HUES48 (cell line): ENCODE results near the gene MOAP1.
"Not testable (repeated sequence)": the region's sequence is repeated elsewhere in the genome, so short reads cannot be mapped to it uniquely, and the experiment has no call there.

Experiments
- H3K27ac ChIP-seq: one replicate; pipeline ENCODE4 v1.7.0; 2013; ENCODE audit warnings: low read depth, low read length, inconsistent platforms
- H3K27me3 ChIP-seq: 2 replicates; pipeline ENCODE4 v1.6.1; 2013; ENCODE audit warnings: mild to moderate bottlenecking, low read length; ENCODE audit not compliant: control insufficient read depth, insufficient read depth
- H3K36me3 ChIP-seq: 2 replicates; pipeline ENCODE4 v1.6.1; 2013; ENCODE audit warnings: low read length; ENCODE audit not compliant: control insufficient read depth, insufficient read depth
- H3K4me1 ChIP-seq: 2 replicates; pipeline ENCODE4 v1.6.1; 2013; ENCODE audit warnings: mild to moderate bottlenecking, low read length; ENCODE audit not compliant: control insufficient read depth, insufficient read depth
- H3K4me3 ChIP-seq: 2 replicates; pipeline ENCODE4 v1.5.1; 2013; ENCODE audit warnings: mild to moderate bottlenecking, low read depth, low read length
- H3K9ac ChIP-seq: 2 replicates; pipeline ENCODE4 v1.6.1; 2013; ENCODE audit warnings: mild to moderate bottlenecking, low read depth, low read length, moderate library complexity
- H3K9me3 ChIP-seq: 2 replicates; pipeline ENCODE4 v1.6.1; 2013; ENCODE audit warnings: low read length; ENCODE audit not compliant: control insufficient read depth, insufficient read depth

MOAP1 gene

GRCh38 chr14:93137864-93138263 is 46.8 kb downstream of the MOAP1 start:
- no peaks in the 10 kb centered on the region; the same call in 1 of the 2 replicates for H3K4me1 ChIP-seq
- H3K36me3 ChIP-seq: no peaks in the 10 kb centered on the region
- H3K4me3 ChIP-seq: no peak overlapping the region
- H3K9ac ChIP-seq: no peak overlapping the region
- no peaks in the 10 kb centered on the region for H3K9me3 ChIP-seq
- no peak overlapping the region for H3K27ac ChIP-seq
- H3K27me3 ChIP-seq: no peaks in the 10 kb centered on the region

DNA sequence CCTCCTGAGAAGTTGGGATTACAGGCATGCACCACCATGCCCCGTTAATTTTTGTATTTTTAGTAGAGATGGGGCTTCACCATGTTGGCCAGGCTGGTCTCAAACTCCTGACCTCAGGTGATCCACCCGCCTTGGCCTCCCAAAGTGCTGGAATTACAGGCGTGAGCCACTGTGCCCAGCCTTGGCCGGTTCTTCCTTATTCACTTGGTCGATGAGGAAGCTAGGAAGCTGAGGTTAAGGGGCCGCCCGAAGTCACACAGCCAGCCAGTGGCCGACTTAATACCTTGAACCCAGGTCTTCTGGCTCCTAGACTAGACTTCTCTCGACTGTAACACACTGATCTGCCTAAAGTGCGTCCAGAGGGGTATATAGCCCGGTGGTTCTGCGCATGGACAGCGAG is 48.2 kb downstream of the MOAP1 start:
- not testable (repeated sequence) for H3K9me3 ChIP-seq, H3K9ac ChIP-seq, H3K36me3 ChIP-seq, H3K27me3 ChIP-seq, H3K27ac ChIP-seq, H3K4me1 ChIP-seq, H3K4me3 ChIP-seq

GRCh38 chr14:93136009-93136408 is 48.7 kb downstream of the MOAP1 start:
- H3K9me3 ChIP-seq: no peaks in the 10 kb centered on the region
- no peaks in the 10 kb centered on the region; the same call in 1 of the 2 replicates for H3K4me1 ChIP-seq
- no peak overlapping the region for H3K4me3 ChIP-seq
- H3K27me3 ChIP-seq: no peaks in the 10 kb centered on the region
- H3K27ac ChIP-seq: no peak overlapping the region
- no peak overlapping the region for H3K9ac ChIP-seq
- H3K36me3 ChIP-seq: no peaks in the 10 kb centered on the region

DNA sequence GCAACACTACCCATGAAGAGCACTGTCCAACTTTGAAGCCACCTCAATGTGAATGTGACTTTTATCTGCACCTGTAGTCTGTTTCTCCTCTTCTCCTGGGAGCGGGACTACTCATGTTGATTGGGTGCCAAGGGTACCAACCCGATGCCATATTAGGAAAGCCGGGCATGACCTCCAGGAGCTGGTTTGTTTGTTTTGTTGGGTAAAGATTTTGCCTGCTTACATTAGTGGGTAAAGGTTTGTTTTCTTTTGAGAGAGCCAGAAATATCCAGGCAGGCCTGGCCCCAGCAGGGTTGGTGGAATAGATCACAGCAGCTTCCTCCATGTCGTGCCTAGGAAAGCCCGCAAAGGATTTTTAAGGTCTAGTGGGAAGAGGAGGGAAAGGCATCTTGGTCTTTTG is 49.3 kb downstream of the MOAP1 start:
- H3K36me3 ChIP-seq: no peaks in the 10 kb centered on the region
- no peak overlapping the region for H3K9ac ChIP-seq
- no peaks in the 10 kb centered on the region; the same call in 1 of the 2 replicates for H3K4me1 ChIP-seq
- no peaks in the 10 kb centered on the region for H3K9me3 ChIP-seq
- no peaks in the 10 kb centered on the region for H3K27me3 ChIP-seq
- no peak overlapping the region for H3K27ac ChIP-seq
- no peak overlapping the region for H3K4me3 ChIP-seq

- no peak overlapping the region for H3K27ac ChIP-seq
Measured at GRCh38 chr14:93133464-93133863, 51.2 kb downstream of the MOAP1 start.

GRCh38 chr14:93132472-93133065 is 52.1 kb downstream of the MOAP1 start:
- no peak overlapping the region for H3K9ac ChIP-seq
- H3K4me3 ChIP-seq: no peak overlapping the region
- H3K27me3 ChIP-seq: no peaks in the 10 kb centered on the region
- H3K4me1 ChIP-seq: no peaks in the 10 kb centered on the region; the same call in 1 of the 2 replicates
- H3K36me3 ChIP-seq: no peaks in the 10 kb centered on the region
- H3K9me3 ChIP-seq: no peaks in the 10 kb centered on the region
- H3K27ac ChIP-seq: no peak overlapping the region

More at GRCh38 chr14:93133464-93133863, 51.2 kb downstream of the MOAP1 start:
- Histone ChIP-seq H3K4me3 (no peak overlapping the region), H3K27me3 (no peaks in the 10 kb centered on the region), H3K9ac (no peak overlapping the region), H3K36me3 (no peaks in the 10 kb centered on the region), H3K9me3 (no peaks in the 10 kb centered on the region), H3K4me1 (no peaks in the 10 kb centered on the region; the same call in 1 of the 2 replicates)
